ENCODE data around the gene GATA1. TPM values are rescaled to one million over a fixed set of nuclear protein-coding genes. Genes with fewer than 3 reads are reported as not detected.

GATA1 gene
- total RNA-seq, 2 donors from 2014 or later = 0.25 TPM; not detected in 1

GRCh38 chrX:48824066-48824465 lies 37.7 kb downstream of the GATA1 start:
- Mint-ChIP-seq H3K27ac (no peak overlapping the region), H3K36me3 (peaks cover 4 to 7% of the 10 kb centered on the region in 2 donors), H3K9me3 (no peaks in the 10 kb centered on the region)
- DNase-seq (ENCODE audit: low spot score in 2 of 2) = no peak
- ATAC-seq = no peak

GRCh38 chrX:48826135-48826875 lies 39.9 kb downstream of the GATA1 start, which contains the start of gene ERAS:
TSS of gene ERAS (plus strand) at chrX:48826513. CDS start at chrX:48829124, 2,611 bp downstream.
- peak; percentile 47 to 51 for ATAC-seq
- Mint-ChIP-seq H3K9me3 (no peaks in the 10 kb centered on the region), H3K36me3 (peaks cover 0 to 4% of the 10 kb centered on the region in 2 donors), H3K27ac (peak within 1 kb of the TSS in 1 of 2 donors; percentile 36)
- DNase-seq (ENCODE audit: low spot score in 2 of 2) = no peak

- DNase-seq (ENCODE audit: low spot score in 2 of 2) (no peak), ATAC-seq (peak in 1 of 2 donors; percentile 21)
- Mint-ChIP-seq H3K9me3 (no peaks in the 10 kb centered on the region), H3K36me3 (peaks cover 0 to 4% of the 10 kb centered on the region in 2 donors), H3K27ac (peak overlapping the region in 1 of 2 donors; percentile 36)
These were observed 40.7 kb downstream of the GATA1 start for GRCh38 chrX:48826876-48827653.

GRCh38 chrX:48827654-48827968 lies 41.2 kb downstream of the GATA1 start:
- Mint-ChIP-seq H3K36me3 (peaks cover 0 to 4% of the 10 kb centered on the region in 2 donors), H3K27ac (no peak overlapping the region), H3K9me3 (no peaks in the 10 kb centered on the region)
- no peak for DNase-seq (ENCODE audit: low spot score in 2 of 2)
- ATAC-seq = no peak

- ATAC-seq (no peak), DNase-seq (ENCODE audit: low spot score in 2 of 2) (no peak)
- peaks cover 0 to 4% of the 10 kb centered on the region in 2 donors for H3K36me3 Mint-ChIP-seq
- H3K9me3 Mint-ChIP-seq = no peaks in the 10 kb centered on the region
- H3K27ac Mint-ChIP-seq = no peak overlapping the region
These were observed 42.8 kb downstream of the GATA1 start for GRCh38 chrX:48829016-48829735.

- ATAC-seq = no peak
- DNase-seq (ENCODE audit: low spot score in 2 of 2) = no peak
- no peak overlapping the region for H3K27ac Mint-ChIP-seq
- H3K9me3 Mint-ChIP-seq = no peaks in the 10 kb centered on the region
- H3K36me3 Mint-ChIP-seq = no peaks in the 10 kb centered on the region
These were observed 44.9 kb downstream of the GATA1 start for GRCh38 chrX:48831136-48831908.

GRCh38 chrX:48831909-48832291 lies 45.5 kb downstream of the GATA1 start:
- DNase-seq (ENCODE audit: low spot score in 2 of 2) = no peak
- ATAC-seq = no peak
- H3K9me3 Mint-ChIP-seq = no peaks in the 10 kb centered on the region
- H3K36me3 Mint-ChIP-seq = no peaks in the 10 kb centered on the region
- H3K27ac Mint-ChIP-seq = no peak overlapping the region

GRCh38 chrX:48833542-48834138 lies 47.2 kb downstream of the GATA1 start:
- ATAC-seq (no peak), DNase-seq (ENCODE audit: low spot score in 2 of 2) (no peak)
- Mint-ChIP-seq H3K27ac (no peak overlapping the region), H3K36me3 (no peaks in the 10 kb centered on the region), H3K9me3 (no peaks in the 10 kb centered on the region)

GRCh38 chrX:48834383-48834709 lies 48.0 kb downstream of the GATA1 start:
- Mint-ChIP-seq H3K36me3 (no peaks in the 10 kb centered on the region), H3K9me3 (no peaks in the 10 kb centered on the region), H3K27ac (no peak overlapping the region)
- DNase-seq (ENCODE audit: low spot score in 2 of 2) = no peak
- peak in 1 of 2 donors; percentile 48 for ATAC-seq

- H3K36me3 Mint-ChIP-seq = no peaks in the 10 kb centered on the region
- no peak for DNase-seq (ENCODE audit: low spot score in 2 of 2)
- no peak within 1 kb of the TSS for H3K27ac Mint-ChIP-seq
- ATAC-seq = peak; percentile 47 to 57
- H3K9me3 Mint-ChIP-seq = no peaks in the 10 kb centered on the region
These were observed 49.3 kb downstream of the GATA1 start, which contains the start of gene PCSK1N for GRCh38 chrX:48835524-48836329. TSS of gene PCSK1N (minus strand) at chrX:48835610. CDS start at chrX:48835532, 78 bp downstream.

GRCh38 chrX:48839686-48840085 lies 53.3 kb downstream of the GATA1 start:
- Mint-ChIP-seq H3K36me3 (no peaks in the 10 kb centered on the region), H3K9me3 (no peaks in the 10 kb centered on the region), H3K27ac (no peak overlapping the region)
- ATAC-seq (no peak), DNase-seq (ENCODE audit: low spot score in 2 of 2) (no peak)

Other genes starting within 250 kb of the GATA1 start
- 10 to 100 TPM; 18.8 to 22.2 TPM for gene TBC1D25, start 246.9 kb upstream of the GATA1 start, total RNA-seq
- 100 to 1,000 TPM; 171 to 256 TPM for gene RBM3, start 212.1 kb upstream of the GATA1 start, total RNA-seq
- 10 to 100 TPM; 52.8 to 58.5 TPM for gene WDR13, start 189.1 kb upstream of the GATA1 start, total RNA-seq
- gene WAS, start 102.8 kb upstream of the GATA1 start, total RNA-seq = 10 to 100 TPM; 88.9 to 93.0 TPM
- 10 to 100 TPM; 31.5 to 36.4 TPM for gene SUV39H1, start 89.9 kb upstream of the GATA1 start, total RNA-seq
- gene GLOD5, start 24.8 kb upstream of the GATA1 start, total RNA-seq = not detected
- gene HDAC6, start 15.5 kb downstream of the GATA1 start, total RNA-seq = 100 to 1,000 TPM in 1 of 2 donors, 10 to 100 TPM in 1; 77.0 to 189 TPM
- under 1 TPM; 0.23 to 0.31 TPM for gene ERAS, start 39.9 kb downstream of the GATA1 start, total RNA-seq
- 1 to 10 TPM; 1.0 to 2.7 TPM for gene PCSK1N, start 49.0 kb downstream of the GATA1 start, total RNA-seq
- 10 to 100 TPM; 61.4 to 86.4 TPM for gene TIMM17B, start 111.2 kb downstream of the GATA1 start, total RNA-seq
- gene PQBP1, start 111.3 kb downstream of the GATA1 start, total RNA-seq = 10 to 100 TPM; 77.2 to 79.3 TPM
- 10 to 100 TPM; 18.3 to 22.2 TPM for gene SLC35A2, start 125.1 kb downstream of the GATA1 start, total RNA-seq
- 100 to 1,000 TPM; 264 to 357 TPM for gene PIM2, start 132.4 kb downstream of the GATA1 start, total RNA-seq
- gene OTUD5, start 171.0 kb downstream of the GATA1 start, total RNA-seq = 10 to 100 TPM; 76.8 to 82.4 TPM
- 10 to 100 TPM in 1 of 2 donors, 1 to 10 TPM in 1; 4.9 to 15.5 TPM for gene KCND1, start 185.3 kb downstream of the GATA1 start, total RNA-seq
- 100 to 1,000 TPM in 1 of 2 donors, 10 to 100 TPM in 1; 92.3 to 140 TPM for gene GRIPAP1, start 215.7 kb downstream of the GATA1 start, total RNA-seq

Data from activated naive CD4-positive, alpha-beta T cell treated with anti-CD3 and anti-CD28 coated beads, Interleukin-2, amount 50 U/mL, for 72 hours (primary cell).